GM10248 (cell line): ENCODE data around the gene ARHGAP15.

ENCODE experiments used
- CTCF ChIA-PET: fragments of 300-600 bp; sonication (Branson Sonifier 250); formaldehyde crosslinking; extraction: SDS; loops from one replicate; lab custom pipeline; 2021; ENCODE audit warnings: antibody characterized with exemption; lab: Yijun Ruan, JAX
- POLR2A ChIA-PET: fragments of 350-650 bp; sonication (Branson Sonifier 250); formaldehyde crosslinking; extraction: SDS; loops from one replicate; lab custom pipeline; 2020; ENCODE audit warnings: antibody characterized with exemption; lab: Yijun Ruan, JAX
- DNase-seq: peaks from one replicate; pipeline ENCODE4 v3.0.0; 2012; ENCODE audit errors: extremely low spot score
- TF ChIP-seq, protein P1 (sequence below): IDR thresholded peaks from 2 replicates; pipeline ENCODE4 v1.5.1; 2012; ENCODE audit warnings: mild to moderate bottlenecking, low read depth; ENCODE audit errors: extremely low read depth, missing control alignments, control extremely low read depth

ARHGAP15 gene

DNA sequence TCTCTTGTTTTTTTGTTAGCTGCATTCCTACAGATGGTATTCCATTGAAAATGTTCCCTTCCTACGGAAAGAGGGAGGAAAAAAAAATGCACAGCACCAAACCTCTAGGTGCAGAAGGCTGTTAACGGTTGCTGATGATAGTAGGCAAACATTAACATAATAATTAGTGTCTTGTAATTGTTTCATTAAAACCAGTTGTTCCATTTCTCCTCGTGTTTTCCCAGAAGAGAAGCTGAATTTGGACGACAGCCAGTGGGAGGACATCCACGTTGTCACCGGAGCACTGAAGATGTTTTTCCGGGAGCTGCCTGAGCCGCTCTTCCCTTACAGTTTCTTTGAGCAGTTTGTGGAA lies 494.7 kb downstream of the ARHGAP15 start:
- no peak for DNase-seq
- TF ChIP-seq, protein P1, sequence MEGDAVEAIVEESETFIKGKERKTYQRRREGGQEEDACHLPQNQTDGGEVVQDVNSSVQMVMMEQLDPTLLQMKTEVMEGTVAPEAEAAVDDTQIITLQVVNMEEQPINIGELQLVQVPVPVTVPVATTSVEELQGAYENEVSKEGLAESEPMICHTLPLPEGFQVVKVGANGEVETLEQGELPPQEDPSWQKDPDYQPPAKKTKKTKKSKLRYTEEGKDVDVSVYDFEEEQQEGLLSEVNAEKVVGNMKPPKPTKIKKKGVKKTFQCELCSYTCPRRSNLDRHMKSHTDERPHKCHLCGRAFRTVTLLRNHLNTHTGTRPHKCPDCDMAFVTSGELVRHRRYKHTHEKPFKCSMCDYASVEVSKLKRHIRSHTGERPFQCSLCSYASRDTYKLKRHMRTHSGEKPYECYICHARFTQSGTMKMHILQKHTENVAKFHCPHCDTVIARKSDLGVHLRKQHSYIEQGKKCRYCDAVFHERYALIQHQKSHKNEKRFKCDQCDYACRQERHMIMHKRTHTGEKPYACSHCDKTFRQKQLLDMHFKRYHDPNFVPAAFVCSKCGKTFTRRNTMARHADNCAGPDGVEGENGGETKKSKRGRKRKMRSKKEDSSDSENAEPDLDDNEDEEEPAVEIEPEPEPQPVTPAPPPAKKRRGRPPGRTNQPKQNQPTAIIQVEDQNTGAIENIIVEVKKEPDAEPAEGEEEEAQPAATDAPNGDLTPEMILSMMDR: no peak
- ChIA-PET POLR2A (no interaction called here), CTCF (interaction anchor here (1.0 kb wide), 1 partner anchor 146 kb away, joined by 3 read pairs; no protein-coding TSS in a partner anchor)

DNA sequence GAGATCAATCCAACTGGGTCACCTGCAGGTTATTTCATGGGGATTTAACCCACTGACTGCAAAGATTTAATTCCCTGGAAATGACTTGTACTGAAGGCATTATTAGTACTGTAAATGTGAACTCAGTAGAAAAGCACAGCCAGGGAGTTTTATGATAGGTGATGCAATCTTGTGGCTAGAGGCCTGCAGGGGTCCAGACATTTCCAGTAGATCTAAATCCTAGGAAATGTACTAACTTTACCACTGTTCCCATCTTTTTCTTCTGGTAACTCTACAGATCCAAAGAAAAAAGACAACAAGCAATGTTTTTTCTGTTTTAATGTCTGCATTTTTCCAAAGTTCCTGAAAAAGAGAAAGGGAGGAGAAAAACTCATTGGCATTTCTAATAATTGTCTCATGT lies 500.1 kb downstream of the ARHGAP15 start:
- DNase-seq: no peak
- POLR2A ChIA-PET: no interaction called here

DNA sequence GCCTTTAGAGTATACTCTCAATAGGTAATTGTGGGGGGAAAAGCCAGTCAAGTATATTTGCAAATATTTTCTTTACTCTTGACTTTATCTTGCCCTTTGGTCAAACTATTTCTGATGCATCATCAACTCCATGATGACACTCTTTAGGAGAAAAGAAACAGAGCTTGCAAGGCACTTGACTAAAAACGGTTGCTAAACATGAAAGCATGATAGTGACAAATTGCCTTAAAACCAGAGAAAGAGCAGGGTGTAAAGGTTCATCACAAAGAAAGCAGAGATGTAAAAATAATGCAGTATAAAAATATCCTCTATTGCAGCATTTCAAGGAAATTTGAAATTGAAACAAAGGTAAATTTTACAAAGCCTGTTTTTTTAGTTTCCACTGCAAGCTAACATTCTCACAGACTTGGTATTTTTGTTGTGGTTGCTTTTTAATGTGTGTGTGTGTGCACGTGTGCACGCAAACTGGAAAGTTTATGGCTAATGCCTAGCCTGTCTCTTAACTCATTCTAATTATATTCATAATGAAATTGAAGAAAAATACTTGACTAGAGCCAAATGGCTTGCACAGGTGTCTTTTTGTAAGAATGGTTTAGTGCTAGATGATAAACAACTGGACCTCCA lies 503.6 kb downstream of the ARHGAP15 start:
- ChIA-PET POLR2A (no interaction called here), CTCF (no interaction called here)
- TF ChIP-seq, protein P1: no peak
- no peak for DNase-seq

More for the DNA sequence above, 500.1 kb downstream of the ARHGAP15 start:
- CTCF ChIA-PET: interaction anchor here (0.9 kb wide), 1 partner anchor 74 kb away, joined by 3 read pairs; no protein-coding TSS in a partner anchor
- TF ChIP-seq, protein P1: no peak

DNA sequence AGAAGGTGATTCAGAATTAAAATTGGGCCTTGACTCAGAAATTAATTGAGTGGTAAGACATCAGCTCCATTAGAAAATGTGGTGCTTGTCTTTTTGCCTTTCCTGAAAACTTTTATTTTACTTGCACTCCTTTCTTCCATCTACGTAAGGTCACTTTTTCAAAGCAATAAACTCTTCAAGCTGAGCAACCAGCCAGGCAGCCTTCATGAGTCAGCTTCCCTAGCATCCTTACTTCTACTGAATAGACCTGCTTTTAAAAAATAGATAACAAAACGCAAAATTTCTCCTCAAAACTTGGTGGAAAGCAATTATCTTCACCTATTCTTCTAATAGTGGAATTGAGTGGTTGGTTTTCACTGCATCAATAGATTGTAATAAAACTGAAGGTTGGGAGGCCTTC lies 504.2 kb downstream of the ARHGAP15 start:
- ChIA-PET CTCF (no interaction called here), POLR2A (no interaction called here)
- no peak for DNase-seq
- TF ChIP-seq, protein P1: no peak

DNA sequence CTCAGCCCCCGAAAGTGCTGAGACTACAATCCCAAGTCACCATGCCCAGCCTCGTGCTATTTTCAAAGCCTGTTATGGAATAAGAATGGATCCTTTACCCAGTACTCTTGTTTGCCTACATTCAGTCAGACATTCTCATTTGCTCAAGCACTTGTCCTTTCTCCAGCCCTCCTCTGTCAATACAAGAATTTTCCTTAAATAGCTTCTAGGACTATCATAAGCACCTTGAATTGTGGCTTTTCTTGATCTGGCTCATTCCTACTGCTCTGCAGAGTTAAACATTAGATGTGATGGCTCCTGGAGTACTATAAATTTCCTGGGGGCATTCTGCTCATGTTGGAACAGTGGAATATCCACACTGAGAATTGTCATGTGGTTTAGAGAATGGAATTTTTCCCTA lies 506.1 kb downstream of the ARHGAP15 start:
- TF ChIP-seq, protein P1: no peak
- ChIA-PET CTCF (interaction anchor here (1.0 kb wide), 1 partner anchor 8 kb away, joined by 3 read pairs; no protein-coding TSS in a partner anchor), POLR2A (no interaction called here)
- DNase-seq: no peak

DNA sequence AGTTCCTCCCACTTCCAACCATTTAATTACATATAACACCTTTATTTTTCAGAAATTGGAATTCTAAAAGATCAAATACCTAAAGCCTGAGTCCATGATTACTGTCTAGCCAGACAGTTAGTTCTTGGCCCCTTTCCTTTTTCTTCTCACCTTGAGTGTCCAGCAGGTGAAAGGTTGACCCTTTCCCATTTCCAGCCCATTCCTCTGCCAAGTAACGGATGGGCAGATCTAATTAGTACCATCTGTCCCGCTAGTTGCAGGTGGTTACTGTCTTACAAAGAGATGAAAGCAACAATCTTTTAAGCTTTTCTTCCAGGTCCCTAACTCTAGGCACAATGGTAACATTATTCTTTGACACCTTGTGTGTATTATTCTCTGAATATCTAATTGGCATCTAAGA lies 506.7 kb downstream of the ARHGAP15 start:
- no peak for DNase-seq
- CTCF ChIA-PET: interaction anchor here (1.0 kb wide), 1 partner anchor 8 kb away, joined by 3 read pairs; no protein-coding TSS in a partner anchor
- TF ChIP-seq, protein P1: no peak
- POLR2A ChIA-PET: no interaction called here
